Left lung (tissue), 10 donors: ENCODE data around the gene WHAMM. TPM values are rescaled to one million over a fixed set of nuclear protein-coding genes. Genes with fewer than 3 reads are reported as not detected.

ENCODE experiments used
- ATAC-seq: fragments of 200-7000 bp; cut with Tn5 transposase; one replicate; pipeline ENCODE4 v1.9.1; 2020; ENCODE audit warnings: moderate library complexity
- DNase-seq, 4 donors: peaks; one replicate each; pipeline ENCODE4 v3.0.0-alpha.2; 2013 to 2020
- H3K27ac ChIP-seq, 2 donors: fragments of 200-600 bp; sonication (generic) in 1 of 2; one replicate each; pipeline versions ENCODE4 v1.5.0 to v1.8.0; 2020 to 2021
- H3K27me3 ChIP-seq, 2 donors: fragments of 200-600 bp; sonication (generic) in 1 of 2; one replicate each; pipeline versions ENCODE4 v1.5.0 to v1.8.0; 2020 to 2021
- H3K36me3 ChIP-seq, 2 donors: fragments of 200-600 bp; sonication (generic) in 1 of 2; one replicate each; pipeline versions ENCODE4 v1.5.0 to v1.8.0; 2020 to 2021
- H3K4me1 ChIP-seq, 2 donors: fragments of 200-600 bp; one replicate each; pipeline ENCODE4 v1.8.0; 2021
- H3K4me3 ChIP-seq, 2 donors: fragments of 200-600 bp; sonication (generic) in 1 of 2; one replicate each; pipeline versions ENCODE4 v1.5.0 to v1.8.0; 2020 to 2021; ENCODE audit warnings: mild to moderate bottlenecking in 1 of 2
- H3K9me3 ChIP-seq, 2 donors: fragments of 200-600 bp; sonication (generic) in 1 of 2; one replicate each; pipeline versions ENCODE4 v1.5.0 to v1.8.0; 2020 to 2021
- CTCF ChIP-seq, 2 donors: fragments of 200-600 bp; sonication (generic) in 1 of 2; IDR thresholded peaks; one replicate each; pipeline versions ENCODE4 v1.5.0 to v1.8.0; 2021; ENCODE audit warnings: antibody characterized with exemption in 2 of 2
- intact Hi-C, 2 donors: fragments of 100-400 bp; cut with DNase I; formaldehyde crosslinking; loops; one replicate each; pipeline versions ENCODE4 v1.11.2 to v1.14.2; 2022
- polyA plus RNA-seq, 6 donors: library from polyadenylated mRNA; unstranded; fragments of 120-200 nt; gene quantifications; one replicate each; pipeline ENCODE4 v1.2.1, GENCODE V29; 2013; ENCODE audit not compliant: insufficient read length in 6 of 6
- total RNA-seq, 2 donors: library from RNA; stranded (reverse); fragmentation: NEBNext Ultra II Directional; extraction: Animal tissue kit (Norgen Biotek cat#: 25700); gene quantifications; one replicate each; pipeline ENCODE4 v1.2.1, GENCODE V29; 2021
- donor health status: DM: no; HTN: yes; CAD: no.
- donor health status: DM: no; HTN: no; CAD: no.

WHAMM gene
- total and polyA plus RNA-seq, 8 donors = 9.3 to 15.8 (median 13.4) TPM

- Histone ChIP-seq H3K9me3 (no peaks in the 10 kb centered on the region), H3K4me3 (no peak overlapping the region), H3K4me1 (no peaks in the 10 kb centered on the region), H3K36me3 (peaks cover 0 to 32% of the 10 kb centered on the region in 2 donors), H3K27me3 (no peaks in the 10 kb centered on the region), H3K27ac (no peak overlapping the region)
- intact Hi-C loops = no loop called here
- no peak for TF ChIP-seq CTCF (IDR thresholded peaks at IDR 0.05)
- DNase-seq = no peak
- ATAC-seq = no peak
Observed at GRCh38 chr15:82840166-82840565, 30.7 kb downstream of the WHAMM start.

GRCh38 chr15:82843566-82843965 is 34.1 kb downstream of the WHAMM start:
- no peak for DNase-seq
- intact Hi-C loops = no loop called here
- ATAC-seq = no peak

GRCh38 chr15:82845686-82846085 is 36.3 kb downstream of the WHAMM start:
- ATAC-seq (no peak), DNase-seq (no peak)
- peaks cover 0 to 10% of the 10 kb centered on the region in 2 donors for H3K4me1 ChIP-seq
- H3K27me3 ChIP-seq = no peaks in the 10 kb centered on the region
- no peak for TF ChIP-seq CTCF (IDR thresholded peaks at IDR 0.05)
- no peaks in the 10 kb centered on the region for H3K9me3 ChIP-seq
- intact Hi-C loops = no loop called here
- no peak overlapping the region for H3K4me3 ChIP-seq
- no peaks in the 10 kb centered on the region for H3K36me3 ChIP-seq
- no peak overlapping the region for H3K27ac ChIP-seq

More at GRCh38 chr15:82843566-82843965, 34.1 kb downstream of the WHAMM start:
- TF ChIP-seq CTCF (IDR thresholded peaks at IDR 0.05) = no peak
- no peak overlapping the region for H3K4me3 ChIP-seq
- H3K27me3 ChIP-seq = no peaks in the 10 kb centered on the region
- H3K4me1 ChIP-seq = no peaks in the 10 kb centered on the region
- no peaks in the 10 kb centered on the region for H3K36me3 ChIP-seq
- no peaks in the 10 kb centered on the region for H3K9me3 ChIP-seq
- no peak overlapping the region for H3K27ac ChIP-seq

DNA sequence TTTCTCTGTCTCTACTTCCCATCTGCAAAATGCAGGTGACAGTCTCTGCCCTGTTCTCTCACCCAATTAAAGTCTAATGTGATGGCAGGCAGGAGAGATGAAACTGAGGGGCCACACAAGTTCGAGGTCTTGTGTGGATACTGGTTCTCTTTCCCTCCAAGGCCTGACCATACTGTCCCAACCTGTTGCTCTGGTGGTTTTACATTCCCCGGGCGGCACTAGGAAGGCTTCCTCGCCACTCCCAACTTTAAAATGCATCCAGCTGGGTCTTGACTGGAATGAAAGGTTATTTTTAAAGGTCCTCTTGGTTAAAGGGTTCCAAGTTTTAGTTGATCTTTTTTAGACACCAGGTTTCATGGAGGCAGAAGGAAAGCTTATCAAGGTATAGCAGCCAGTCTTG is 37.2 kb downstream of the WHAMM start:
- H3K4me1 ChIP-seq = peaks cover 0 to 10% of the 10 kb centered on the region in 2 donors
- H3K36me3 ChIP-seq = no peaks in the 10 kb centered on the region
- no peak for TF ChIP-seq CTCF (IDR thresholded peaks at IDR 0.05)
- H3K9me3 ChIP-seq = no peaks in the 10 kb centered on the region
- H3K4me3 ChIP-seq = no peak overlapping the region
- ATAC-seq (no peak), DNase-seq (no peak)
- H3K27ac ChIP-seq = no peak overlapping the region
- no peaks in the 10 kb centered on the region for H3K27me3 ChIP-seq
- intact Hi-C loops = no loop called here

DNA sequence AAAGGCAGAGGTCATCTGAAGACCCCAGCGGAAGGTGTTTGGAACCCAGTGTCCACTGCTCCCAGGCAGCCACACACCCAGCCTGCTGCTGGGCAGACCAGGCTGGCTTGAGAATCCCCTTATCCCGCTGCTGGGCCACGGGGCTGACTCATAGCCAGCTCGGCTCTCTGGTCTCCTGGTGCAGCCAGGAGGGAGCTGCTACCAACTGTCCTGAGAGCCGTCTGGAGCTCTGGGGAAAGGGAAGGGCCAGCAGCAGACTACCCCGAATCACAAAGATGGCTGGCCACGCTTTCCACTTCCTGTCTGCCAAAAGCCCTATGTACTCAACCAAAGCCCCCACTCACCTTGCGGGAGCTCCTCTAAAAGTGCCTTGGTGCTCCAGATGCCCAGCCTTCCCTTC is 38.3 kb downstream of the WHAMM start:
- intact Hi-C loops = no loop called here
- no peak for TF ChIP-seq CTCF (IDR thresholded peaks at IDR 0.05)
- Histone ChIP-seq H3K4me3 (no peak overlapping the region), H3K9me3 (no peaks in the 10 kb centered on the region), H3K36me3 (no peaks in the 10 kb centered on the region), H3K27ac (no peak overlapping the region), H3K4me1 (peaks cover 0 to 10% of the 10 kb centered on the region in 2 donors), H3K27me3 (no peaks in the 10 kb centered on the region)
- DNase-seq (no peak), ATAC-seq (no peak)
